A549 (cell line): Measurements from ENCODE around the gene LPIN2. TPM values are rescaled to one million over a fixed set of nuclear protein-coding genes. Genes with fewer than 3 reads are reported as not detected.

Experiments used
- ATAC-seq, 2 experiments: fragments of 200-7000 bp in 1 of 2; fragments of >200 bp in 1 of 2; cut with Nextera tagmentation in 1 of 2; cut with Tn5 transposase in 1 of 2; 3 replicates each; pipeline versions ENCODE4 v1.8.0 to v1.9.1; 2018 to 2020; ENCODE audit warnings: mild to moderate bottlenecking in 1 of 2, moderate library complexity in 1 of 2
- CTCF ChIA-PET: fragments of 300-600 bp; sonication (Branson Sonifier 250); formaldehyde crosslinking; extraction: SDS; loops from one replicate; lab custom pipeline; 2021; ENCODE audit warnings: antibody characterized with exemption, inconsistent platforms; lab: Yijun Ruan, JAX
- POLR2A ChIA-PET: fragments of 350-600 bp; formaldehyde crosslinking; extraction: SDS; loops from one replicate; lab custom pipeline; 2021; ENCODE audit warnings: antibody characterized with exemption, inconsistent platforms; lab: Yijun Ruan, JAX
- DNase-seq, 2 experiments: peaks; one replicate each; pipeline versions ENCODE4 v3.0.0 to v3.0.0-alpha.2; 2011 to 2016; ENCODE audit warnings: low read depth in 1 of 2, low spot score in 1 of 2
- FAIRE-seq: peaks from 2 replicates; lab custom pipeline; 2011; peaks lifted over from hg19 to GRCh38; lab: Jason Lieb, UNC
- H3K27ac ChIP-seq, 2 experiments: fragments of >200 bp; sonication (Bioruptor Twin); formaldehyde crosslinking; 3 replicates each; pipeline ENCODE4 v1.5.1; 2016 to 2017
- H3K4me1 ChIP-seq: fragments of >200 bp; sonication (Bioruptor Twin); formaldehyde crosslinking; 3 replicates; pipeline ENCODE4 v1.6.1; 2016
- H3K4me2 ChIP-seq: fragments of >200 bp; sonication (Bioruptor Twin); formaldehyde crosslinking; 3 replicates; pipeline ENCODE4 v1.6.1; 2016
- H3K4me3 ChIP-seq: fragments of >200 bp; sonication (Bioruptor Twin); formaldehyde crosslinking; 3 replicates; pipeline ENCODE4 v1.5.1; 2016
- H3K9me3 ChIP-seq: fragments of >200 bp; sonication (Bioruptor Twin); formaldehyde crosslinking; 3 replicates; pipeline ENCODE4 v1.6.1; 2016
- BCL3 ChIP-seq: fragments of >200 bp; sonication (Bioruptor Twin); formaldehyde crosslinking; IDR thresholded peaks from 3 replicates; pipeline ENCODE4 v1.6.1; 2016
- CEBPB ChIP-seq, 2 experiments: fragments of >200 bp in 1 of 2; sonication (Bioruptor Twin) in 1 of 2; formaldehyde crosslinking in 1 of 2; IDR thresholded peaks; 2 replicates each; pipeline ENCODE4 v1.6.1; 2012 to 2016
- CHD4 ChIP-seq: fragments of 200-600 bp; sonication (generic); IDR thresholded peaks from 2 replicates; pipeline ENCODE4 v1.6.1; 2016; ENCODE audit warnings: antibody characterized with exemption, mild to moderate bottlenecking, borderline replicate concordance
- EHF ChIP-seq: fragments of 250-450 bp; sonication (Bioruptor Pico); IDR thresholded peaks from 2 replicates; pipeline ENCODE4 v1.5.0; 2020; ENCODE audit warnings: mild to moderate bottlenecking
- FOXS1 ChIP-seq: fragments of 250-450 bp; sonication (Bioruptor Pico); IDR thresholded peaks from 2 replicates; pipeline ENCODE4 v1.5.0; 2020; ENCODE audit warnings: mild to moderate bottlenecking, moderate library complexity
- GATA3 ChIP-seq: IDR thresholded peaks from 2 replicates; pipeline ENCODE4 v1.6.1; 2012; ENCODE audit warnings: borderline replicate concordance
- JUN ChIP-seq, 2 experiments: fragments of >200 bp; sonication (Bioruptor Twin); formaldehyde crosslinking; IDR thresholded peaks; 2 replicates in 1 of 2; 3 replicates in 1 of 2; pipeline ENCODE4 v1.6.1; 2016 to 2017
- WGBS: methylation state at CpG from one replicate; pipeline ENCODE4 v1.1.6; 2017; ENCODE audit errors: missing lambda C conversion rate; 5-methylcytosine and 5-hydroxymethylcytosine counted together
- polyA minus RNA-seq: library from RNA; depleted of rRNA, polyadenylated mRNA; stranded (reverse); fragments of >200 nt; gene quantifications from 2 replicates; pipeline ENCODE4 v1.2.3, GENCODE V29; 2011; rRNA and poly(A)+ RNA removed
- polyA plus RNA-seq, 4 experiments: library from polyadenylated mRNA; depleted of rRNA in 3 of 4; stranded (reverse); fragments of >200 nt; fragmentation: RNase III in 1 of 4; extraction: RNeasy Plus Mini Kit Qiagen cat#74134 plus additional on column Dnase treatment in 1 of 4; gene quantifications; 2 replicates in 3 of 4; 3 replicates in 1 of 4; pipeline ENCODE4 v1.2.3, GENCODE V29; 2011 to 2017
- TF ChIP-seq, protein P1 (sequence below): fragments of 450-650 bp; IDR thresholded peaks from 2 replicates; pipeline ENCODE4 v1.6.1; 2014; ENCODE audit warnings: antibody characterized with exemption
- TF ChIP-seq, protein P2 (sequence below): fragments of >200 bp; sonication (Bioruptor Twin); formaldehyde crosslinking; IDR thresholded peaks from 3 replicates; pipeline ENCODE4 v1.5.1; 2016

Gene LPIN2, protein sequence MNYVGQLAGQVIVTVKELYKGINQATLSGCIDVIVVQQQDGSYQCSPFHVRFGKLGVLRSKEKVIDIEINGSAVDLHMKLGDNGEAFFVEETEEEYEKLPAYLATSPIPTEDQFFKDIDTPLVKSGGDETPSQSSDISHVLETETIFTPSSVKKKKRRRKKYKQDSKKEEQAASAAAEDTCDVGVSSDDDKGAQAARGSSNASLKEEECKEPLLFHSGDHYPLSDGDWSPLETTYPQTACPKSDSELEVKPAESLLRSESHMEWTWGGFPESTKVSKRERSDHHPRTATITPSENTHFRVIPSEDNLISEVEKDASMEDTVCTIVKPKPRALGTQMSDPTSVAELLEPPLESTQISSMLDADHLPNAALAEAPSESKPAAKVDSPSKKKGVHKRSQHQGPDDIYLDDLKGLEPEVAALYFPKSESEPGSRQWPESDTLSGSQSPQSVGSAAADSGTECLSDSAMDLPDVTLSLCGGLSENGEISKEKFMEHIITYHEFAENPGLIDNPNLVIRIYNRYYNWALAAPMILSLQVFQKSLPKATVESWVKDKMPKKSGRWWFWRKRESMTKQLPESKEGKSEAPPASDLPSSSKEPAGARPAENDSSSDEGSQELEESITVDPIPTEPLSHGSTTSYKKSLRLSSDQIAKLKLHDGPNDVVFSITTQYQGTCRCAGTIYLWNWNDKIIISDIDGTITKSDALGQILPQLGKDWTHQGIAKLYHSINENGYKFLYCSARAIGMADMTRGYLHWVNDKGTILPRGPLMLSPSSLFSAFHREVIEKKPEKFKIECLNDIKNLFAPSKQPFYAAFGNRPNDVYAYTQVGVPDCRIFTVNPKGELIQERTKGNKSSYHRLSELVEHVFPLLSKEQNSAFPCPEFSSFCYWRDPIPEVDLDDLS
- polyA plus RNA-seq (2011; rRNA removed) (21.1 and 23.7 TPM in 2 replicates), polyA plus RNA-seq (2017; fragmentation: RNase III; extraction: RNeasy Plus Mini Kit Qiagen cat#74134 plus additional on column Dnase treatment) (12.5 to 14.0 TPM (median 12.9 TPM) in 3 replicates), polyA minus RNA-seq (17.9 and 18.8 TPM in 2 replicates)
- polyA plus RNA-seq (2012; cell fraction: cytosol; rRNA removed), result 6.9 and 8.5 TPM in 2 replicates
- polyA plus RNA-seq (2012; cell fraction: nucleus; rRNA removed), result 9.9 and 13.4 TPM in 2 replicates

DNA sequence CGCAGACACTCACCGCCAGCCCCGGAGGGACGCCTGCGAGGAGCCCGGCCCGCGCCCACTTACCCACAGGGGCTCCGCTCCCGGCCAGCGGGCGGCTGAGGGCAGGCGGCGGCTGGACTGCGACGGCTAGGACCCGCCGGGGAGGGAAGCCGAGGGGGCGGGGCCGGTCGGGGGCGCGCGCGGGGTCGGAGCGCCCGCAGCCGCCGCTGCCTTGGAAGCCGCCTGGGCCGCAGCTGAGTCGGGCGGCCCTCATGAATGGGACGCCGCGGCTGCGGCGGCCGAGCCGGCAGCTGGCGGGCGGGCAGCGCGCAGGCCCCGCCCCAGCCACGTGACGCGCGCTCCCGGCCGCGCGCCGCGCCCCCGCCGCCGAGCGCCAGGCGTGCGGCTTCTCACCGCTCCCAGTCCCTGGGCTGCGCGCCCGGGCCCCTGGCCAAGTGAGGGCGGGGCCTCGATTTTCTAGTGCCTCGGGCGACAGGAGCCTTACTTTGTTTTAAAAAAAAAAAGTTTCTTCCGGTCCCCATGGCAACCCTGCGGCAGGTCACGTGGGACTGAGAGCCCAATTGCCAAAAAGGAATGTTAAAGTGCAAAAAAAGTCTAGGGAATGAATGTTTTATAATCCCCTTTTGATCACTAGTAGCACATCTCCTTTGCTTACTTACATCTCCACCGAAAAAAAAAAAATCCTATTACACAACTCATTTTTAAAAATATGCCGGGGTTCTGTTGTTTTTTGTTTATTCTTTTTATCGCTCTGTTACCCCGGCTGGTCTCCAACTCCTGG lies at the start of gene LPIN2:
TSS of gene LPIN2 (minus strand) at position 121 of the 781 bp plus-strand sequence. CDS start 52,304 bp downstream, outside the sequence.
- WGBS, result 2% methylated on average over 10 of the region's 78 CpGs
- CTCF ChIA-PET, result interaction anchor here (3.2 kb wide), 1 partner anchor 116 kb away, joined by 10 read pairs; no protein-coding TSS in a partner anchor
- TF ChIP-seq CEBPB (IDR thresholded peaks at IDR 0.05) (no peak), JUN (IDR thresholded peaks at IDR 0.05) (peak in 1 of 2 experiments; percentile 44; a peak in 1 of 5 replicates), FOXS1 (CRISPR knock-in tag) (no peak)
- TF ChIP-seq, protein P1, sequence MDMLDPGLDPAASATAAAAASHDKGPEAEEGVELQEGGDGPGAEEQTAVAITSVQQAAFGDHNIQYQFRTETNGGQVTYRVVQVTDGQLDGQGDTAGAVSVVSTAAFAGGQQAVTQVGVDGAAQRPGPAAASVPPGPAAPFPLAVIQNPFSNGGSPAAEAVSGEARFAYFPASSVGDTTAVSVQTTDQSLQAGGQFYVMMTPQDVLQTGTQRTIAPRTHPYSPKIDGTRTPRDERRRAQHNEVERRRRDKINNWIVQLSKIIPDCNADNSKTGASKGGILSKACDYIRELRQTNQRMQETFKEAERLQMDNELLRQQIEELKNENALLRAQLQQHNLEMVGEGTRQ, result peak; percentile 90
- TF ChIP-seq, protein P2, sequence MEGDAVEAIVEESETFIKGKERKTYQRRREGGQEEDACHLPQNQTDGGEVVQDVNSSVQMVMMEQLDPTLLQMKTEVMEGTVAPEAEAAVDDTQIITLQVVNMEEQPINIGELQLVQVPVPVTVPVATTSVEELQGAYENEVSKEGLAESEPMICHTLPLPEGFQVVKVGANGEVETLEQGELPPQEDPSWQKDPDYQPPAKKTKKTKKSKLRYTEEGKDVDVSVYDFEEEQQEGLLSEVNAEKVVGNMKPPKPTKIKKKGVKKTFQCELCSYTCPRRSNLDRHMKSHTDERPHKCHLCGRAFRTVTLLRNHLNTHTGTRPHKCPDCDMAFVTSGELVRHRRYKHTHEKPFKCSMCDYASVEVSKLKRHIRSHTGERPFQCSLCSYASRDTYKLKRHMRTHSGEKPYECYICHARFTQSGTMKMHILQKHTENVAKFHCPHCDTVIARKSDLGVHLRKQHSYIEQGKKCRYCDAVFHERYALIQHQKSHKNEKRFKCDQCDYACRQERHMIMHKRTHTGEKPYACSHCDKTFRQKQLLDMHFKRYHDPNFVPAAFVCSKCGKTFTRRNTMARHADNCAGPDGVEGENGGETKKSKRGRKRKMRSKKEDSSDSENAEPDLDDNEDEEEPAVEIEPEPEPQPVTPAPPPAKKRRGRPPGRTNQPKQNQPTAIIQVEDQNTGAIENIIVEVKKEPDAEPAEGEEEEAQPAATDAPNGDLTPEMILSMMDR, result no peak
- ATAC-seq (peak; percentile 83 to 89), DNase-seq (peak; percentile 80 to 92), FAIRE-seq (no peak)
- peaks cover 35% of the 10 kb centered on the region for H3K4me1 ChIP-seq
- H3K4me3 ChIP-seq, result peak within 1 kb of the TSS; percentile 99
- peak within 1 kb of the TSS; percentile 93 for H3K4me2 ChIP-seq
- POLR2A ChIA-PET, result interaction anchor here (0.7 kb wide), 1 partner anchor 162 kb away, joined by 3 read pairs; no protein-coding TSS in a partner anchor
- no peaks in the 10 kb centered on the region for H3K9me3 ChIP-seq
- peak within 1 kb of the TSS; percentile 99 to 100 for H3K27ac ChIP-seq

DNA sequence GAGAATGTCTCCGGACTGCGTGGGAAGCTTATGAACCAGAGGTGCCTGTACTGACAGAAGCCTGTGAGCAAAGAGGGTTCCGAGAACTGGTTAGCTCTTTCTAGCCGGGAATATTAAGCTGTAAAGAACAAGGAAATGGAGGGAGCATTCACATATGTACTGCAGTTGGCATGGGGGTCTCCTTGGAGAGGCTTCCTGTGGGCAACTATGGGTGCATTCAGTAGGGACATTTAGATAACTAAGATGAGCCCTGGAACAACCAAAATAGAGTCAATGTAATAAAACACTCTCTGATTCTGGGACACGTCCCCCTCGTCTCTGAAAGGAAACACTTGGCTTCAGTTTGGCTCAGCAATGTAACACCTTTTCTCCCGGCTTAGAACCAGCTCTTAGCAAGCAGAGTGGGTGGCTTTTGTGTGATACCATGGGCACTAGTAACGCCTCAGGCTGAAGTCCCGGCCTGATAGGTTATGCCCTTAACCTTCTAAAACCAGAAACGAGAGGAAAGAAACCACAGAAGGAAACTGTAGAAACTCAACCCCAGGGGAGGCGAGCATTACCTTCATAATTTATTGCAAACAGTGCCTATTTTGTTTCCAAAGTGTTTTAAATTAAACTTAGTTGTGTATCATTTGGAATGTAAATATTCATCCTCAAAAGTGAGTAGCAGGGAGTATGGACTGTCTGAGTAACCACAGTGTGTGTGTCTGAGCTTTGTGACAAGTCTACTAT lies 48.8 kb upstream of the LPIN2 start:
- no peak overlapping the region for H3K4me2 ChIP-seq
- 82% methylated on average over 11 of the region's 11 CpGs for WGBS
- DNase-seq (no peak), ATAC-seq (no peak), FAIRE-seq (no peak)
- H3K4me1 ChIP-seq, result peaks cover 14% of the 10 kb centered on the region
- no peak overlapping the region for H3K27ac ChIP-seq
- H3K9me3 ChIP-seq, result no peaks in the 10 kb centered on the region
- TF ChIP-seq BCL3, result no peak
- no peak for TF ChIP-seq GATA3
- TF ChIP-seq CHD4, result no peak
- TF ChIP-seq EHF (CRISPR knock-in tag), result no peak
- ChIA-PET POLR2A (no interaction called here), CTCF (interaction anchor here (0.7 to 2.5 kb wide), 18 partner anchors 9 to 133 kb away, joined by 3 to 17 read pairs (median 5); no protein-coding TSS in a partner anchor)
- H3K4me3 ChIP-seq, result no peak overlapping the region
